GM21737 (cell line): ENCODE results near the gene ABCG4.
A peak's percentile ranks its signal among the peaks of the same experiment; 100 is the strongest.
"Not testable (repeated sequence)": the region's sequence is repeated elsewhere in the genome, so short reads cannot be mapped to it uniquely, and the experiment has no call there.

Source experiments
- ATAC-seq: cut with Tn5 transposase; IDR thresholded peaks from one replicate; pipeline ENCODE4 v1.9.1; 2021; ENCODE audit warnings: mild to moderate bottlenecking, moderate library complexity; ENCODE audit not compliant: unreplicated experiment

Gene ABCG4

GRCh38 chr11:119180729-119181676 is 32.2 kb downstream of the ABCG4 start:
- ATAC-seq, result no peak

GRCh38 chr11:119181677-119182412 is 33.0 kb downstream of the ABCG4 start:
- no peak for ATAC-seq

- ATAC-seq, result not testable (repeated sequence)
Measured at GRCh38 chr11:119184399-119184798, 35.5 kb downstream of the ABCG4 start.

GRCh38 chr11:119185981-119186634 is 37.3 kb downstream of the ABCG4 start:
- no peak for ATAC-seq

- ATAC-seq, result no peak
Measured at GRCh38 chr11:119187123-119187892, 38.5 kb downstream of the ABCG4 start.

- ATAC-seq, result no peak
Measured at GRCh38 chr11:119188067-119188466, 39.2 kb downstream of the ABCG4 start.

GRCh38 chr11:119188887-119189286 is 40.0 kb downstream of the ABCG4 start:
- no peak for ATAC-seq

GRCh38 chr11:119189393-119189792 is 40.5 kb downstream of the ABCG4 start:
- ATAC-seq, result no peak

DNA sequence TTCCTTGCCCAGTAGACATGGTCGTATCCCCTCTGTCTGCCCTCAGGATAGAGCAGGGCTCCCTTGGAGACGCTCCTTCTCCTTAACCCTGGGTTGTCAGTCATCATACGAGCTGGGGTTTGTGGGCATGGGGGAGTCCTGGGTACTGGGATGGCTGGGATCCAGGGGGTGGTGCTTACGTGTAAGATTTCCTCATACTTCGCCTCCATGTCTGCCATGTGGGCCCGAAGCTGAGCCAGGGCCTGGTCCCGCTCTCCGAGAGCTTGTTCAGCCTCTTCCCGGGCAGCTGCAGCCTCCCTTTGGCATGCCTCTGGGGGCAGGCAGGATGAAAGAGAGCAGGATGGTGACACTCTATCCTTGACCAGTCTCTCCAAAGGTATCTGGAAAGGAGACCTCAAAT is 41.7 kb downstream of the ABCG4 start:
- ATAC-seq, result no peak

DNA sequence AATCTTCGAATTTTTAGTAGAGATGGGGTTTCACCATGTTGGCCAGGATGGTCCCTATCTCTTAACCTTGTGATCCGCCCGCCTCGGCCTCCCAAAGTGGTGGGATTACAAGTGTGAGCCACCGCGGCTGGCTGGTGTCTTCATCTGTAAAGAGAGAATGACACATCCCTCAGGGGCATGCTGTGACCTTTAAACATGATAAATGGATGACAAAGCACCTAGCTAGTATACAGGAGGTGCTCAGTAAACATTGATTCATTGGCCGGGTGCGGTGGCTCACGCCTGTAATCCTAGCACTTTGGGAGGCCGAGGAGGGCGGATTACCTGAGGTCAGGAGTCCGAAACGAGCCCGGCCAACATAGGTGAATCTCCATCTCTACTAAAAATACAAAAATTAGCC is 42.4 kb downstream of the ABCG4 start:
- not testable (repeated sequence) for ATAC-seq

DNA sequence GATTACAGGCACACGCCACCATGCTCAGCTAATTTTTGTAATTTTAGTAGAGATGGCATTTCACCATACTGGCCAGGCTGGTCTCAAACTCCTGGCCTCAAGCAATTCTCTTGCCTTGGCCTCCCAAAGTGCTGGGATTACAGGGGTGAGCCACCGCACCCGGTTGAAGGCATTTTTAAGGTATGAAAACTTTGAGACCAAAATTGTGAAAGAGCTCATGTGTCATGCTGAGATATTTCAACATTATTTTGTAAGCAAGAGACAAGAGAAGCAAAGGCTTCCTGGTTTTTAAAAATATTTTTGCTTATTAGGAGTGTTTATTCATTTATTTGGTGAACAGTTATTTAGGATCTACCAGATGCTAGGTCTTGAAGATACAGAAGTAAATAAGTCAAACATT is 43.3 kb downstream of the ABCG4 start:
- ATAC-seq, result no peak

DNA sequence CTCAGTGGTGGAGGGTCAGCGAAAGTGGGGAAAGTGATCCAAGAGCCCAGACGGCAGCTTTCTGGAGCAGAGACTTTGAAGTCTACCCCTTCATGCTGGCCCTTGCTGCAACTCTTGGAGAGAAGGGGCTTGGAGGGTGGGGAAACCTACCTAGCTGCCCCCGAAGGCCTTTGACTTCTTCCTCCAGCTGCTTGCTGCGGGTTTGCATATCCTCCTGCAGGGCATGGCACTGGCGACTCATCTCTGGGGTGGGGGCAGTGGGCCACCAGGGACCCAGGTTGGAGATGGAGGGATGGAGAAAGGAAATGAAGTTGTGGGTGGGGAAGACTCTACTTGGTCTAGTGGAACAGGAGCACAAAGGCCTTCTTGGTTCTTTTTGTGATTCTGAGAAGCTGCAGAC is 44.1 kb downstream of the ABCG4 start:
- no peak for ATAC-seq

DNA sequence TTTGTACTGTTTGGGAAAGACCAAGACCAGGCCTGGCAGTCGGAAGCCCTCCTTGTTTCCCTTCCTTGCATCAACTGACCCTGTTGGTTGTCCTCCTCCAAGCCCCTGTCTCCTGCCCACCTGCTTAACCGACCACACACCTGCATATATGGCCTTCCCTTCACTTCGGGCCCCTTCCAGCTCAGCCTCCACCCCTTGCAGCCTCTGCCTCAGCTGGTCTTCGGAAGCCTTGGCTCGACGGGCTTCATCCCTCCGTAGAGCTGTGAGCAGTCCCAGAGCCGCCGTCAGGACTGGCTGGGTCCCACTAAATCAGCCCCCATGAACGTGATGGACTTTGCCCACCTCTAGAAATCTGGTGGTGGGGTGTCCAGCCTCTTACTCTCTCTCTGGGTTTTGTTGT is 44.8 kb downstream of the ABCG4 start:
- ATAC-seq, result no peak

DNA sequence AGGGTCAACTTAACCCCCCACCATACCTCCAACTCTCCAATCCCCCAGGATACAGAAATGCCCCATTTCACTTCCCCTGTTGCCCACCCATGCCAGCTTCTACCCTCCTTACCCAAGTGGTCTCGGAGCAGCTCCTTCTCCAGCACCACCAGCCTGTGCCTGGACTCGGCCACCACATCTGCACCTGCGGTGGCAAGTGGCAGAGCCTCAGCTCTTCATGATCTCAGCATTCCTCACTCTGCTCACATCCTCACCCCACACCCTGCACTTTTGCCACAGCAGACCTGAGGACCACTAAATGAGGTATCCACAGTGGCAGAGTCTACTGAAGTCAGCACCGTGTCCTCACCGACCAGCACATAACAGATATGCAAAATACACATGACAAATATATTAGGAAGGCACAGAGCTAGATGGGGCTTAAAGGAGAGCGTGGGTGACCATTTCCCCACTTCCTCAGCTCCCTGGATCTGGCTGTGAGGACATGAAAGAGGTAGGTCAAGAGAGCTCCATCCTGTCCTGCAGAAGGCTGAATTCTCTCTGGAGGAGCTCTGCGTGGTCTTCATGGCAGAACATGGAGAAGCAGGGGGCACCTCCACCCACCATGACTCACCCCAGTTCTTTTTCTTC is 46.1 kb downstream of the ABCG4 start:
- ATAC-seq, result no peak

GRCh38 chr11:119195680-119196079 is 46.8 kb downstream of the ABCG4 start:
- no peak for ATAC-seq

DNA sequence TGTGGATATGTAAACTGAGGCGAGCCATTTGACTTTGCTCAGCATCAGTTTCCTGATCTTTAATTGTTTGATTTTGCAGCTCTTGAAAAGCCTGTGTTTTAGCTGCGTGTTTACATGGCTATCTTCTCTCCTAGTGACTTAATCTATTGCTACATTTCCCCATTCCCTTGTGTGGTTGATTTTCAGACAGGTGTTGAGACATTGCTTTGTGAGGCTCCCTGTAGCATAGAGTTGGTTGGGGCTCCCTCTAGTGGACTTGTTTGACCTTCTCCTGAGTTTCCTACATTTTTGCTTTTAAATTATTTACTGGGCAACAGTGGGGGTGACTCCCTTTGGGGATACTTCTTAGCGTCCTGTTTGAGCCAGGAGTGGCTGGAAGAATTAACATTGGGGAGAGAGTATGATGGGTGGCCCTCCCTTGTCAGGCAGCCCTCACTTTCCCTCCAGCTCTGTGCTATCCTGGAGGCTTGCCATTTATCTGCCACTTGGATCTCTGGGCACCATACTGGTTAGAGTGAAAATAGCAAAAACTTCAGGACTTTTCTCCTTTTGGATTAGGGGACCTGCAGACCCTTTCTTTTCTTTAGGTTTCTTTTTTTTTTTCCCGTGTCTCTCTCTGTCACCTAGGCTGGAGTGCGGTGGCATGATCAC is 48.1 kb downstream of the ABCG4 start:
- peak; percentile 63 for ATAC-seq

GRCh38 chr11:119198925-119199324 is 50.1 kb downstream of the ABCG4 start:
- no peak for ATAC-seq

DNA sequence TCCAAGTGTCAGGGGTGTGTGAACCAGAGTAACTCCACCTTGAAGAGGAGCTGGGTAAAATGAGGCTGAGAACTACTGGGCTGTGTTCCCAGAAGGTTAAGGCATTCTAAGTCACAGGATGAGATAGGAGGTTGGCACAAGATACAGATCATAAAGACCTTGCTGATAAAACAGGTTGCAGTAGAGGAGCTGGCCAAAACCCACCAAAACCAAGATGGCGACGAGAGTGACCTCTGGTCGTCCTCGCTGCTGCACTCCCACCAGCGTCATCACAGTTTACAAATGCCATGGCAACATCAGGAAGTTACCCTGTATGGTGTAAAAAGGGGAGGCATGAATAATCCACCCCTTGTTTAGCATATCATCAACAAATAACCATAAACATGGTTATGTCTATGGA is 52.4 kb downstream of the ABCG4 start:
- ATAC-seq, result not testable (repeated sequence)

DNA sequence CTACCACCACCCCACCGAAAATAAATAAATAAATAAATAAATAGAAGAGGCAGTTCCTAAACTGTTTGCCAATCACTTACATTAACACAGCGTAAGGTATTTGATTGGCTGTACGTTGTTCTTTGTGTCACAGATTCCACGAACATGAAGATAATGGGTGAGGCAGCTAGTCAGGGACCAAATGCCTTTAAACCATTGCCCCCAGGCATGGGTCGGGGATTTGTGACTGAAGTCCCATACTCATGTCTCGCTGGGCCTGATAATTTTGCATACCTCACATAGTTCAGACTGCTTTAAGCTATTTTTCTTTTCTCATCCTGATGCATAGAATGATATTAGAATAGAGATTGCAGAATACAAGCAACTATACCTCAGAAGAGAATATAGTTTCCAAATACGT is 53.7 kb downstream of the ABCG4 start:
- no peak for ATAC-seq

DNA sequence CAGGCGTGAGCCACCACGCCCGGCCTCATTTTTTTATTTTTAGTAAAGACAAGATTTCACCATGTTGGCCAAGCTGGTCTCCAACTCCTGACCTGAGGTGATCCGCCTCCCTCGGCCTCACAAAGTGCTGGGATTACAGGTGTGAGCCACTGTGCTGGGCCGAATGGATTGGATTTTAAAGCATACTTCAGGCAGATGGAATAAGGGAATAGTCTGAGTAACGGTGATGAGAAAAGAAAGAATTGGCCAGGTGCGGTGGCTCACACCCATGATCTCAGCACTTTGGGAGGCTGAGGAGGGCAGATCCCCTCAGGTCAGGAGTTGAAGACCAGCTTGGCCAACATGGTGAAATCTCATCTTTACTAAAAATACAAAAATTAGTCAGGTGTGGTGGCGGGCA is 55.2 kb downstream of the ABCG4 start:
- no peak for ATAC-seq
